HUDEP-2 (cell line): Measurements from ENCODE around the gene RALGPS1.

Experiments used
- DNase-seq, 76 experiments: peaks; one replicate each; lab custom pipeline; 2025; ENCODE audit not compliant: unreplicated experiment in 76 of 76; lab: John Stamatoyannopoulos, UW

The RALGPS1 gene

GRCh38 chr9:127229691-127230417 lies 315.3 kb downstream of the RALGPS1 start:
- DNase-seq = no peak

GRCh38 chr9:127231666-127232065 lies 317.1 kb downstream of the RALGPS1 start:
- DNase-seq = no peak

GRCh38 chr9:127232833-127233549 lies 318.4 kb downstream of the RALGPS1 start:
- DNase-seq = no peak

GRCh38 chr9:127233550-127233949 lies 319.0 kb downstream of the RALGPS1 start:
- DNase-seq = no peak

- no peak for DNase-seq
Measured at GRCh38 chr9:127233989-127234388, 319.4 kb downstream of the RALGPS1 start.

- no peak for DNase-seq
Measured at GRCh38 chr9:127237801-127238200, 323.2 kb downstream of the RALGPS1 start.

- no peak for DNase-seq
Measured at GRCh38 chr9:127241354-127241753, 326.8 kb downstream of the RALGPS1 start.

GRCh38 chr9:127244609-127245601 lies 330.3 kb downstream of the RALGPS1 start:
- DNase-seq = peak in 71 of 76 experiments; percentile 9 to 91 (median 69)

- no peak for DNase-seq
Measured at GRCh38 chr9:127245637-127246164, 331.1 kb downstream of the RALGPS1 start.

GRCh38 chr9:127248241-127248640 lies 333.7 kb downstream of the RALGPS1 start:
- DNase-seq = no peak

GRCh38 chr9:127249877-127250276 lies 335.3 kb downstream of the RALGPS1 start:
- no peak for DNase-seq

- DNase-seq = no peak
Measured at GRCh38 chr9:127250896-127251391, 336.4 kb downstream of the RALGPS1 start.

GRCh38 chr9:127252410-127253318 lies 338.1 kb downstream of the RALGPS1 start:
- DNase-seq = no peak

GRCh38 chr9:127253446-127253845 lies 338.9 kb downstream of the RALGPS1 start:
- no peak for DNase-seq

GRCh38 chr9:127255692-127256091 lies 341.1 kb downstream of the RALGPS1 start:
- no peak for DNase-seq

- DNase-seq = no peak
Measured at GRCh38 chr9:127256324-127256723, 341.7 kb downstream of the RALGPS1 start.

GRCh38 chr9:127258606-127259471 lies 344.3 kb downstream of the RALGPS1 start:
- DNase-seq = no peak

GRCh38 chr9:127262602-127263001 lies 348.0 kb downstream of the RALGPS1 start:
- no peak for DNase-seq

GRCh38 chr9:127263237-127263636 lies 348.7 kb downstream of the RALGPS1 start:
- no peak for DNase-seq
